HEK293 (cell line): ENCODE data around the gene KBTBD3.
A peak's percentile ranks its signal among the peaks of the same experiment; 100 is the strongest.

Experiments used
- CTCF ChIA-PET: fragments of 350-600 bp; formaldehyde crosslinking; extraction: SDS; loops from one replicate; lab custom pipeline; 2021; ENCODE audit warnings: antibody characterized with exemption; lab: Yijun Ruan, JAX
- POLR2A ChIA-PET: fragments of 300-600 bp; formaldehyde crosslinking; extraction: SDS; loops from one replicate; lab custom pipeline; 2020; ENCODE audit warnings: antibody characterized with exemption, inconsistent platforms; lab: Yijun Ruan, JAX
- H3K27ac ChIP-seq: fragments of 200-500 bp; sonication (Bioruptor generic); 2 replicates; pipeline ENCODE4 v1.5.1; 2014; ENCODE audit warnings: low read depth, low read length, control low read depth, inconsistent platforms; ENCODE audit errors: extremely low read depth
- H3K36me3 ChIP-seq, 2 experiments: fragments of 200-500 bp in 1 of 2; sonication (Bioruptor generic) in 1 of 2; 1 replicate in 1 of 2; 2 replicates in 1 of 2; pipeline ENCODE4 v1.5.1; 2014 to 2017; ENCODE audit warnings: inconsistent platforms in 2 of 2, low read length in 2 of 2; ENCODE audit not compliant: control insufficient read depth in 2 of 2, insufficient read depth in 1 of 2
- H3K4me1 ChIP-seq: fragments of 200-500 bp; sonication (Bioruptor generic); 2 replicates; pipeline ENCODE4 v1.5.1; 2014; ENCODE audit warnings: mild to moderate bottlenecking, low read length, inconsistent platforms; ENCODE audit not compliant: control insufficient read depth, insufficient read depth
- H3K4me3 ChIP-seq: 2 replicates; pipeline ENCODE4 v1.5.1; 2011; ENCODE audit warnings: low read depth, mild to moderate bottlenecking, control low read depth, low read length, moderate library complexity
- H3K9me3 ChIP-seq: fragments of 200-500 bp; sonication (Bioruptor generic); 2 replicates; pipeline ENCODE4 v1.5.1; 2014; ENCODE audit warnings: low read depth, low read length, inconsistent platforms; ENCODE audit not compliant: control insufficient read depth, insufficient read depth
- CTCF ChIP-seq: fragments of 450-650 bp; formaldehyde crosslinking; IDR thresholded peaks from 2 replicates; pipeline ENCODE4 v1.5.1; 2016; ENCODE audit warnings: missing biosample characterization, missing genetic modification characterization
- EGR2 ChIP-seq: fragments of 450-650 bp; formaldehyde crosslinking; IDR thresholded peaks from 2 replicates; pipeline ENCODE4 v1.5.1; 2016; ENCODE audit warnings: low read depth, missing biosample characterization, missing genetic modification characterization
- KLF16 ChIP-seq: fragments of 450-650 bp; formaldehyde crosslinking; IDR thresholded peaks from 2 replicates; pipeline ENCODE4 v1.5.1; 2017; ENCODE audit warnings: missing biosample characterization, missing genetic modification characterization
- MYNN ChIP-seq: fragments of 450-650 bp; formaldehyde crosslinking; IDR thresholded peaks from 2 replicates; pipeline ENCODE4 v1.5.1; 2016; ENCODE audit warnings: missing biosample characterization, missing genetic modification characterization, borderline replicate concordance
- MZF1 ChIP-seq: fragments of 450-650 bp; formaldehyde crosslinking; IDR thresholded peaks from 2 replicates; pipeline ENCODE4 v1.5.1; 2017; ENCODE audit warnings: missing biosample characterization, missing genetic modification characterization, borderline replicate concordance
- SALL2 ChIP-seq: fragments of 450-650 bp; formaldehyde crosslinking; IDR thresholded peaks from 2 replicates; pipeline ENCODE4 v1.5.0; 2017; ENCODE audit warnings: missing biosample characterization, mild to moderate bottlenecking, missing genetic modification characterization, borderline replicate concordance
- SCRT2 ChIP-seq: fragments of 450-650 bp; formaldehyde crosslinking; IDR thresholded peaks from 2 replicates; pipeline ENCODE4 v1.5.1; 2016; ENCODE audit warnings: missing biosample characterization, missing genetic modification characterization
- TRIM28 ChIP-seq: IDR thresholded peaks from 2 replicates; pipeline ENCODE4 v1.6.1; 2011; ENCODE audit warnings: low read length, control low read depth, borderline replicate concordance
- ZBTB1 ChIP-seq: fragments of 450-650 bp; formaldehyde crosslinking; IDR thresholded peaks from 2 replicates; pipeline ENCODE4 v1.5.1; 2016; ENCODE audit warnings: missing biosample characterization, missing genetic modification characterization
- ZBTB17 ChIP-seq: fragments of 450-650 bp; formaldehyde crosslinking; IDR thresholded peaks from 2 replicates; pipeline ENCODE4 v1.5.1; 2016; ENCODE audit warnings: missing biosample characterization, missing genetic modification characterization
- ZBTB20 ChIP-seq: fragments of 450-650 bp; formaldehyde crosslinking; IDR thresholded peaks from 2 replicates; pipeline ENCODE4 v1.5.1; 2016; ENCODE audit warnings: missing biosample characterization, missing genetic modification characterization
- ZBTB26 ChIP-seq: fragments of 450-650 bp; formaldehyde crosslinking; optimal IDR thresholded peaks from 2 replicates; pipeline ENCODE3; 2016; ENCODE audit warnings: missing biosample characterization, mild to moderate bottlenecking, missing genetic modification characterization
- ZBTB6 ChIP-seq: fragments of 450-650 bp; formaldehyde crosslinking; IDR thresholded peaks from 2 replicates; pipeline ENCODE4 v1.5.1; 2017; ENCODE audit warnings: missing biosample characterization, missing genetic modification characterization
- ZFP37 ChIP-seq: fragments of 450-650 bp; formaldehyde crosslinking; IDR thresholded peaks from 2 replicates; pipeline ENCODE4 v1.5.1; 2016; ENCODE audit warnings: missing biosample characterization, missing genetic modification characterization
- ZIC2 ChIP-seq: fragments of 450-650 bp; formaldehyde crosslinking; IDR thresholded peaks from 2 replicates; pipeline ENCODE4 v1.5.1; 2016; ENCODE audit warnings: missing biosample characterization, missing genetic modification characterization
- ZNF223 ChIP-seq: fragments of 450-650 bp; formaldehyde crosslinking; IDR thresholded peaks from 2 replicates; pipeline ENCODE4 v1.5.1; 2016; ENCODE audit warnings: missing biosample characterization, missing genetic modification characterization
- ZNF24 ChIP-seq: fragments of 450-650 bp; formaldehyde crosslinking; IDR thresholded peaks from 2 replicates; pipeline ENCODE4 v1.5.1; 2016; ENCODE audit warnings: missing biosample characterization, missing genetic modification characterization
- ZNF335 ChIP-seq: fragments of 450-650 bp; formaldehyde crosslinking; conservative IDR thresholded peaks from 2 replicates; pipeline ENCODE4 v1.5.1; 2016; ENCODE audit warnings: missing biosample characterization, missing genetic modification characterization
- ZNF426 ChIP-seq: fragments of 450-650 bp; formaldehyde crosslinking; IDR thresholded peaks from 2 replicates; pipeline ENCODE4 v1.5.1; 2017; ENCODE audit warnings: missing biosample characterization, missing genetic modification characterization, mild to moderate bottlenecking, inconsistent platforms, moderate library complexity
- ZNF530 ChIP-seq: fragments of 450-650 bp; formaldehyde crosslinking; IDR thresholded peaks from 2 replicates; pipeline ENCODE4 v1.5.1; 2016; ENCODE audit warnings: low read depth, missing biosample characterization, missing genetic modification characterization
- ZNF544 ChIP-seq: fragments of 450-650 bp; formaldehyde crosslinking; IDR thresholded peaks from 2 replicates; pipeline ENCODE4 v1.5.0; 2017; ENCODE audit warnings: missing biosample characterization, missing genetic modification characterization
- ZNF561 ChIP-seq: fragments of 450-650 bp; IDR thresholded peaks from 2 replicates; pipeline ENCODE4 v1.5.1; 2018; ENCODE audit warnings: missing biosample characterization, missing genetic modification characterization, borderline replicate concordance
- ZNF571 ChIP-seq: fragments of 450-650 bp; formaldehyde crosslinking; IDR thresholded peaks from 2 replicates; pipeline ENCODE4 v1.5.0; 2017; ENCODE audit warnings: missing biosample characterization, missing genetic modification characterization
- ZNF585B ChIP-seq: fragments of 450-650 bp; formaldehyde crosslinking; IDR thresholded peaks from 2 replicates; pipeline ENCODE4 v1.5.1; 2016; ENCODE audit warnings: missing biosample characterization, missing genetic modification characterization
- ZNF600 ChIP-seq: fragments of 450-650 bp; formaldehyde crosslinking; IDR thresholded peaks from 2 replicates; pipeline ENCODE4 v1.5.1; 2016; ENCODE audit warnings: missing biosample characterization, missing genetic modification characterization
- ZNF623 ChIP-seq: fragments of 450-650 bp; formaldehyde crosslinking; IDR thresholded peaks from 2 replicates; pipeline ENCODE4 v1.5.1; 2016; ENCODE audit warnings: missing biosample characterization, missing genetic modification characterization
- ZNF660 ChIP-seq: fragments of 450-650 bp; IDR thresholded peaks from 2 replicates; pipeline ENCODE4 v1.5.1; 2018; ENCODE audit warnings: missing biosample characterization, mild to moderate bottlenecking, missing genetic modification characterization

The KBTBD3 gene

GRCh38 chr11:106077609-106078455 lies 685 bp upstream of the KBTBD3 start, which contains the start of gene AASDHPPT (continued):
- peak; percentile 53 for TF ChIP-seq SCRT2 (tag by site-specific recombination)
- peak; percentile 52 for TF ChIP-seq ZBTB26 (tag by site-specific recombination)
- no peak for TF ChIP-seq EGR2
- 0 out of 2 replicates have a peak, but pooled peaks have one; percentile 54 for TF ChIP-seq ZBTB20 (tag by site-specific recombination)
- 0 out of 2 replicates have a peak, but pooled peaks have one; percentile 36 for TF ChIP-seq TRIM28
- TF ChIP-seq ZNF660: peak; percentile 100
- peak; percentile 83 for TF ChIP-seq ZNF335
- no peak for TF ChIP-seq ZIC2 (tag by site-specific recombination)
- 0 out of 2 replicates have a peak, but pooled peaks have one; percentile 44 for TF ChIP-seq ZNF600 (tag by site-specific recombination)
- no peak for TF ChIP-seq ZNF544 (tag by site-specific recombination)
- no peak for TF ChIP-seq ZNF24 (tag by site-specific recombination)
- 0 out of 2 replicates have a peak, but pooled peaks have one; percentile 59 for TF ChIP-seq ZFP37

- no peaks in the 10 kb centered on the region for H3K4me1 ChIP-seq
- H3K27ac ChIP-seq: peak overlapping the region; percentile 53; the same call in 1 of the 2 replicates
- no peaks in the 10 kb centered on the region for H3K9me3 ChIP-seq
- H3K4me3 ChIP-seq: peak overlapping the region; percentile 93
- CTCF ChIA-PET: interaction anchor here (1.3 kb wide), 2 partner anchors 10 to 11 kb away, joined by 3 to 4 read pairs; no protein-coding TSS in a partner anchor
- H3K36me3 ChIP-seq: peaks cover 0 to 22% of the 10 kb centered on the region in 2 experiments; a peak in 2 of 3 replicates
- 0 out of 2 replicates have a peak, but pooled peaks have one; percentile 86 for TF ChIP-seq TRIM28
- no peak for TF ChIP-seq ZBTB6
- no peak for TF ChIP-seq ZNF585B (tag by site-specific recombination)
- peak; percentile 61 for TF ChIP-seq ZNF335
- TF ChIP-seq ZNF561 (tag by site-specific recombination): 0 out of 2 replicates have a peak, but pooled peaks have one; percentile 23
- POLR2A ChIA-PET: interaction anchor here (0.6 to 1.5 kb wide), 4 partner anchors 14 to 57 kb away, joined by 3 to 8 read pairs (median 4); no protein-coding TSS in a partner anchor
These were observed 802 bp downstream of the KBTBD3 start for GRCh38 chr11:106076171-106076918.

GRCh38 chr11:106072804-106073203 lies 4.3 kb downstream of the KBTBD3 start:
- H3K9me3 ChIP-seq: no peaks in the 10 kb centered on the region
- ChIA-PET POLR2A (no interaction called here), CTCF (interaction anchor here (0.6 kb wide), 1 partner anchor 21 kb away, joined by 3 read pairs; no protein-coding TSS in a partner anchor)
- no peaks in the 10 kb centered on the region for H3K4me1 ChIP-seq
- H3K4me3 ChIP-seq: no peak overlapping the region
- H3K27ac ChIP-seq: no peak overlapping the region
- no peaks in the 10 kb centered on the region for H3K36me3 ChIP-seq
- TF ChIP-seq ZNF426: no peak
- no peak for TF ChIP-seq CTCF
- no peak for TF ChIP-seq ZNF223 (tag by site-specific recombination)
- TF ChIP-seq ZBTB17 (tag by site-specific recombination): no peak
- TF ChIP-seq KLF16: no peak
- TF ChIP-seq MYNN (tag by site-specific recombination): no peak
- TF ChIP-seq ZNF623 (tag by site-specific recombination): no peak
- no peak for TF ChIP-seq ZBTB1 (tag by site-specific recombination)
- no peak for TF ChIP-seq ZNF530 (tag by site-specific recombination)
- TF ChIP-seq ZNF571 (tag by site-specific recombination): no peak
- TF ChIP-seq SALL2: no peak
- no peak for TF ChIP-seq MZF1
